PC-9 (cell line): ENCODE results near the gene TNFRSF1A. TPM values are rescaled to one million over a fixed set of nuclear protein-coding genes. Genes with fewer than 3 reads are reported as not detected.

Experiments used
- BruUV-seq: library from RNA; stranded (reverse); fragments of 400-500 nt; replicated peaks from 2 replicates; lab custom pipeline; 2021; lab: Mats Ljungman, UMichigan
- CTCF ChIA-PET: fragments of 300-600 bp; sonication (Branson Sonifier 250); formaldehyde crosslinking; loops from one replicate; lab custom pipeline; 2022; ENCODE audit warnings: antibody characterized with exemption; lab: Charles Lee
- POLR2A ChIA-PET: fragments of 300-600 bp; sonication (Branson Sonifier 250); formaldehyde crosslinking; loops from one replicate; lab custom pipeline; 2022; ENCODE audit warnings: antibody characterized with exemption; ENCODE audit not compliant: unreplicated experiment; lab: Charles Lee
- DNase-seq, 2 experiments: peaks; one replicate each; pipeline versions ENCODE4 v3.0.0 to v3.0.0-alpha.2; 2015 to 2022; ENCODE audit warnings: mixed read lengths in 1 of 2
- H2AFZ ChIP-seq: fragments of 200-600 bp; sonication (generic); 2 replicates; pipeline ENCODE4 v1.8.1; 2017; ENCODE audit warnings: antibody characterized with exemption
- H3F3A ChIP-seq: fragments of 200-600 bp; sonication (generic); 2 replicates; pipeline ENCODE4 v1.8.1; 2017; ENCODE audit warnings: antibody characterized with exemption, mild to moderate bottlenecking, low read depth; ENCODE audit not compliant: insufficient read depth
- H3K27ac ChIP-seq: fragments of 200-600 bp; sonication (generic); 2 replicates; pipeline ENCODE4 v1.6.1; 2016; ENCODE audit warnings: mixed run types
- H3K27me3 ChIP-seq: fragments of 200-600 bp; sonication (generic); 2 replicates; pipeline ENCODE4 v1.6.1; 2016; ENCODE audit warnings: low read depth, mixed run types; ENCODE audit not compliant: insufficient read depth
- H3K36me3 ChIP-seq: fragments of 200-600 bp; sonication (generic); 2 replicates; pipeline ENCODE4 v1.6.1; 2016; ENCODE audit warnings: low read depth, mixed run types
- H3K4me1 ChIP-seq: fragments of 200-600 bp; sonication (generic); replicated peaks from 2 replicates; pipeline ENCODE4 v1.6.1; 2016; ENCODE audit warnings: mixed run types; ENCODE audit not compliant: insufficient read depth
- H3K4me2 ChIP-seq: fragments of 200-600 bp; sonication (generic); 2 replicates; pipeline ENCODE4 v1.6.1; 2017; ENCODE audit warnings: mixed run types
- H3K4me3 ChIP-seq: fragments of 200-600 bp; sonication (generic); 2 replicates; pipeline ENCODE4 v1.6.1; 2016; ENCODE audit warnings: mixed run types
- H3K79me2 ChIP-seq: fragments of 200-600 bp; sonication (generic); 2 replicates; pipeline ENCODE4 v1.6.1; 2017; ENCODE audit warnings: low read depth, mixed run types
- H3K9me2 ChIP-seq: fragments of 200-600 bp; sonication (generic); 2 replicates; pipeline ENCODE4 v1.8.1; 2017; ENCODE audit warnings: mild to moderate bottlenecking; ENCODE audit not compliant: insufficient read depth
- H3K9me3 ChIP-seq: fragments of 200-600 bp; sonication (generic); 2 replicates; pipeline ENCODE4 v1.8.1; 2016; ENCODE audit warnings: low read depth; ENCODE audit not compliant: insufficient read depth
- H4K20me1 ChIP-seq: fragments of 200-600 bp; sonication (generic); 2 replicates; pipeline ENCODE4 v1.8.1; 2017; ENCODE audit not compliant: insufficient read depth
- CTCF ChIP-seq: fragments of 200-600 bp; sonication (generic); conservative IDR thresholded peaks from 2 replicates; pipeline ENCODE4 v1.6.1; 2017; ENCODE audit warnings: mixed run types, antibody characterized with exemption, mild to moderate bottlenecking, moderate library complexity
- EZH2 ChIP-seq: fragments of 200-600 bp; sonication (generic); IDR thresholded peaks from 2 replicates; pipeline ENCODE4 v1.8.0; 2017; ENCODE audit warnings: antibody characterized with exemption, low read depth
- intact Hi-C: fragments of 100-400 bp; cut with micrococcal nuclease; formaldehyde crosslinking; loops from one replicate; pipeline ENCODE4 v1.10.0; 2022; ENCODE audit not compliant: unreplicated experiment
- total RNA-seq: library from RNA; stranded (reverse); gene quantifications from 2 replicates; pipeline ENCODE4 v1.2.3, GENCODE V29; 2021

TNFRSF1A gene
- total RNA-seq, 1 experiment from 2014 or later = 165 TPM

- BruUV-seq = no TSS peak
- no peaks in the 10 kb centered on the region for H3K9me2 ChIP-seq
- no peak overlapping the region for H2AFZ ChIP-seq
- DNase-seq = peak; percentile 92 to 93
- peaks cover 69% of the 10 kb centered on the region for H3F3A ChIP-seq
- H3K27ac ChIP-seq = peak overlapping the region; percentile 89
- ChIA-PET POLR2A (interaction anchor here (0.5 to 1.4 kb wide), 5 partner anchors 27 to 77 kb away, joined by 3 to 18 read pairs (median 4); no protein-coding TSS in a partner anchor), CTCF (interaction anchor here (0.6 to 1.0 kb wide), 2 partner anchors 33 to 307 kb away, joined by 3 read pairs; no protein-coding TSS in a partner anchor)
- no peaks in the 10 kb centered on the region for H3K9me3 ChIP-seq
- H3K79me2 ChIP-seq = peaks cover 86% of the 10 kb centered on the region
- H3K4me2 ChIP-seq = peak overlapping the region; percentile 98
- H4K20me1 ChIP-seq = no peaks in the 10 kb centered on the region
- peaks cover 7% of the 10 kb centered on the region; the same call in 1 of the 2 replicates for H3K36me3 ChIP-seq
- H3K4me3 ChIP-seq = peak overlapping the region; percentile 62
- TF ChIP-seq EZH2 = no peak
- TF ChIP-seq CTCF = no peak
- no peaks in the 10 kb centered on the region for H3K27me3 ChIP-seq
- intact Hi-C loops = loop anchor here (1.0 kb wide), 1 partner anchor 92 kb away; no protein-coding TSS in a partner anchor
- H3K4me1 ChIP-seq = peaks cover 60% of the 10 kb centered on the region
Measured at GRCh38 chr12:6372403-6373003, 30.6 kb upstream of the TNFRSF1A start.

- H2AFZ ChIP-seq = no peak overlapping the region; the same call in 1 of the 2 replicates
- peak overlapping the region; percentile 89 for H3K27ac ChIP-seq
- H3K9me2 ChIP-seq = no peaks in the 10 kb centered on the region
- H3K4me1 ChIP-seq = peaks cover 57% of the 10 kb centered on the region
- H3K4me3 ChIP-seq = peak overlapping the region; percentile 62
- H3K36me3 ChIP-seq = peaks cover 15% of the 10 kb centered on the region; the same call in 1 of the 2 replicates
- POLR2A ChIA-PET = interaction anchor here (0.5 to 2.0 kb wide), 25 partner anchors 13 to 591 kb away, joined by 3 to 52 read pairs (median 4); partner anchors contain the start of genes GAPDH, LTBR and TNFRSF1A
- BruUV-seq = no TSS peak
- peak; percentile 99 for DNase-seq
- peaks cover 86% of the 10 kb centered on the region for H3K79me2 ChIP-seq
- H3F3A ChIP-seq = peaks cover 65% of the 10 kb centered on the region
- no peaks in the 10 kb centered on the region for H3K9me3 ChIP-seq
- H4K20me1 ChIP-seq = no peaks in the 10 kb centered on the region
- no peaks in the 10 kb centered on the region for H3K27me3 ChIP-seq
- CTCF ChIA-PET = interaction anchor here (0.6 to 1.6 kb wide), 6 partner anchors 13 to 93 kb away, joined by 3 to 6 read pairs (median 4); partner anchors contain the start of gene LTBR
- peak; percentile 43; the same call in 1 of the 2 replicates for TF ChIP-seq CTCF
- TF ChIP-seq EZH2 = no peak
- peak overlapping the region; percentile 98 for H3K4me2 ChIP-seq
- intact Hi-C loops = loop anchor here (1.0 kb wide), 2 partner anchors 8 to 58 kb away; no protein-coding TSS in a partner anchor
Measured at GRCh38 chr12:6370994-6371754, 29.3 kb upstream of the TNFRSF1A start.

GRCh38 chr12:6370576-6370935, 28.7 kb upstream of the TNFRSF1A start:
- TSS peak; percentile 13 for BruUV-seq
- DNase-seq = no peak
- H2AFZ ChIP-seq = no peak overlapping the region; the same call in 1 of the 2 replicates
- CTCF ChIA-PET = interaction anchor here (0.6 to 1.6 kb wide), 6 partner anchors 14 to 92 kb away, joined by 3 to 6 read pairs (median 4); partner anchors contain the start of gene LTBR
- no peaks in the 10 kb centered on the region for H3K9me3 ChIP-seq
- H3K4me1 ChIP-seq = peaks cover 57% of the 10 kb centered on the region
- POLR2A ChIA-PET = interaction anchor here (0.5 to 2.0 kb wide), 20 partner anchors 13 to 205 kb away, joined by 3 to 52 read pairs (median 4); partner anchors contain the start of genes LTBR and TNFRSF1A
- H3K27me3 ChIP-seq = no peaks in the 10 kb centered on the region
- peak overlapping the region; percentile 89 for H3K27ac ChIP-seq
- H3K36me3 ChIP-seq = peaks cover 18% of the 10 kb centered on the region; the same call in 1 of the 2 replicates
- H3K79me2 ChIP-seq = peaks cover 89% of the 10 kb centered on the region
- peak overlapping the region; percentile 80 for H3K4me2 ChIP-seq
- no peak for TF ChIP-seq EZH2
- TF ChIP-seq CTCF = no peak
- H3F3A ChIP-seq = peaks cover 65% of the 10 kb centered on the region
- H3K9me2 ChIP-seq = no peaks in the 10 kb centered on the region
- intact Hi-C loops = no loop called here
- H4K20me1 ChIP-seq = no peaks in the 10 kb centered on the region
- H3K4me3 ChIP-seq = peak overlapping the region; percentile 43
